A549 (cell line): ENCODE data around the gene JAKMIP1.

ENCODE experiments used
- CBX2 ChIP-seq: fragments of 200-600 bp; sonication (generic); IDR thresholded peaks from 2 replicates; pipeline ENCODE4 v1.6.1; 2016; ENCODE audit warnings: low read depth, mild to moderate bottlenecking, borderline replicate concordance
- CHD2 ChIP-seq: fragments of 150-350 bp; IDR thresholded peaks from 2 replicates; pipeline ENCODE4 v1.6.1; 2014; ENCODE audit warnings: low read length; ENCODE audit not compliant: partially characterized antibody
- CHD4 ChIP-seq: fragments of 200-600 bp; sonication (generic); IDR thresholded peaks from 2 replicates; pipeline ENCODE4 v1.6.1; 2016; ENCODE audit warnings: antibody characterized with exemption, mild to moderate bottlenecking, borderline replicate concordance
- HOXB13 ChIP-seq: fragments of 250-450 bp; sonication (Bioruptor Pico); IDR thresholded peaks from 2 replicates; pipeline ENCODE4 v1.5.0; 2020; ENCODE audit warnings: low read depth, mild to moderate bottlenecking, moderate library complexity
- KDM5A ChIP-seq: fragments of 200-600 bp; sonication (generic); IDR thresholded peaks from 2 replicates; pipeline ENCODE4 v1.6.1; 2016; ENCODE audit warnings: antibody characterized with exemption, mild to moderate bottlenecking
- MAZ ChIP-seq: fragments of 150-350 bp; IDR thresholded peaks from 2 replicates; pipeline ENCODE4 v1.6.1; 2014; ENCODE audit warnings: antibody characterized with exemption, low read depth, low read length, borderline replicate concordance
- POLR2A ChIP-seq: IDR thresholded peaks from 2 replicates; pipeline ENCODE4 v1.6.1; 2012; ENCODE audit warnings: mild to moderate bottlenecking, low read length
- RAD21 ChIP-seq, 2 experiments: fragments of >200 bp in 1 of 2; sonication (Bioruptor Twin) in 1 of 2; formaldehyde crosslinking in 1 of 2; IDR thresholded peaks in 1 of 2; conservative IDR thresholded peaks in 1 of 2; 2 replicates in 1 of 2; 3 replicates in 1 of 2; pipeline ENCODE4 v1.6.1; 2012 to 2018; ENCODE audit warnings: inconsistent platforms in 1 of 2
- RNF2 ChIP-seq: fragments of 200-600 bp; sonication (generic); IDR thresholded peaks from 2 replicates; pipeline ENCODE4 v1.6.1; 2016; ENCODE audit warnings: low read depth, mild to moderate bottlenecking, antibody characterized with exemption, moderate library complexity, borderline replicate concordance
- SMC3 ChIP-seq: fragments of >200 bp; sonication (Bioruptor Twin); formaldehyde crosslinking; IDR thresholded peaks from 3 replicates; pipeline ENCODE4 v1.6.1; 2018; ENCODE audit warnings: inconsistent platforms
- TF ChIP-seq, protein P1 (sequence below): IDR thresholded peaks from 2 replicates; pipeline ENCODE4 v1.6.1; 2012
- TF ChIP-seq, protein P2 (sequence below): fragments of >200 bp; sonication (Bioruptor Twin); formaldehyde crosslinking; IDR thresholded peaks from 3 replicates; pipeline ENCODE4 v1.5.1; 2016
- TF ChIP-seq, protein P3 (sequence below): fragments of 200-600 bp; sonication (generic); IDR thresholded peaks from 2 replicates; pipeline ENCODE4 v1.6.1; 2016; ENCODE audit warnings: antibody characterized with exemption, mild to moderate bottlenecking, moderate library complexity
- TF ChIP-seq, protein P4 (sequence below): IDR thresholded peaks from 2 replicates; pipeline ENCODE4 v1.6.1; 2012

DNA sequence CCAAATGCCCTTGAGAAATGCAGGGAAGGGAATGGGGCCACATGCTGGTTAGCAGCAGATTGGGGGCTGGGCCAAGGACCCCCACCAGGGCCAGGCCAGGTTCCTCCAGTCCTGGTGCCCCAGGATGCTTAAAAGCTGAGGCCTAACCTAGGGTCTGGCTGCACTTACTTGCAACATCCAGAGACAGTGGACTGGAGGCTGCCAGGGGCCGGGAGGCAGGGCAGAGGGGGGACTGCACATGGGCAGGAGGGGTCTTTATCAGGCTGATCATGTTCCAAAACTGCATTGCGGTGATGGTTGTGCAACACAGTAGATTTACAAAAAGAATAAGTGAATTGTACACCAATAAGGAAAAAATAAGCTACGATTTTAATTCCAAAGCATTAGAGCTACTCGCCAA is 145.3 kb downstream of the JAKMIP1 start:
- no peak for TF ChIP-seq CHD2
- no peak for TF ChIP-seq POLR2A
- no peak for TF ChIP-seq RNF2
- TF ChIP-seq, protein P1, sequence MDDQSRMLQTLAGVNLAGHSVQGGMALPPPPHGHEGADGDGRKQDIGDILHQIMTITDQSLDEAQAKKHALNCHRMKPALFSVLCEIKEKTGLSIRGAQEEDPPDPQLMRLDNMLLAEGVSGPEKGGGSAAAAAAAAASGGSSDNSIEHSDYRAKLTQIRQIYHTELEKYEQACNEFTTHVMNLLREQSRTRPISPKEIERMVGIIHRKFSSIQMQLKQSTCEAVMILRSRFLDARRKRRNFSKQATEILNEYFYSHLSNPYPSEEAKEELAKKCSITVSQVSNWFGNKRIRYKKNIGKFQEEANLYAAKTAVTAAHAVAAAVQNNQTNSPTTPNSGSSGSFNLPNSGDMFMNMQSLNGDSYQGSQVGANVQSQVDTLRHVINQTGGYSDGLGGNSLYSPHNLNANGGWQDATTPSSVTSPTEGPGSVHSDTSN = no peak
- no peak for TF ChIP-seq HOXB13 (CRISPR knock-in tag)
- no peak for TF ChIP-seq CBX2
- TF ChIP-seq KDM5A = no peak
- TF ChIP-seq, protein P2, sequence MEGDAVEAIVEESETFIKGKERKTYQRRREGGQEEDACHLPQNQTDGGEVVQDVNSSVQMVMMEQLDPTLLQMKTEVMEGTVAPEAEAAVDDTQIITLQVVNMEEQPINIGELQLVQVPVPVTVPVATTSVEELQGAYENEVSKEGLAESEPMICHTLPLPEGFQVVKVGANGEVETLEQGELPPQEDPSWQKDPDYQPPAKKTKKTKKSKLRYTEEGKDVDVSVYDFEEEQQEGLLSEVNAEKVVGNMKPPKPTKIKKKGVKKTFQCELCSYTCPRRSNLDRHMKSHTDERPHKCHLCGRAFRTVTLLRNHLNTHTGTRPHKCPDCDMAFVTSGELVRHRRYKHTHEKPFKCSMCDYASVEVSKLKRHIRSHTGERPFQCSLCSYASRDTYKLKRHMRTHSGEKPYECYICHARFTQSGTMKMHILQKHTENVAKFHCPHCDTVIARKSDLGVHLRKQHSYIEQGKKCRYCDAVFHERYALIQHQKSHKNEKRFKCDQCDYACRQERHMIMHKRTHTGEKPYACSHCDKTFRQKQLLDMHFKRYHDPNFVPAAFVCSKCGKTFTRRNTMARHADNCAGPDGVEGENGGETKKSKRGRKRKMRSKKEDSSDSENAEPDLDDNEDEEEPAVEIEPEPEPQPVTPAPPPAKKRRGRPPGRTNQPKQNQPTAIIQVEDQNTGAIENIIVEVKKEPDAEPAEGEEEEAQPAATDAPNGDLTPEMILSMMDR = no peak
- TF ChIP-seq SMC3 = no peak
- TF ChIP-seq, protein P3, sequence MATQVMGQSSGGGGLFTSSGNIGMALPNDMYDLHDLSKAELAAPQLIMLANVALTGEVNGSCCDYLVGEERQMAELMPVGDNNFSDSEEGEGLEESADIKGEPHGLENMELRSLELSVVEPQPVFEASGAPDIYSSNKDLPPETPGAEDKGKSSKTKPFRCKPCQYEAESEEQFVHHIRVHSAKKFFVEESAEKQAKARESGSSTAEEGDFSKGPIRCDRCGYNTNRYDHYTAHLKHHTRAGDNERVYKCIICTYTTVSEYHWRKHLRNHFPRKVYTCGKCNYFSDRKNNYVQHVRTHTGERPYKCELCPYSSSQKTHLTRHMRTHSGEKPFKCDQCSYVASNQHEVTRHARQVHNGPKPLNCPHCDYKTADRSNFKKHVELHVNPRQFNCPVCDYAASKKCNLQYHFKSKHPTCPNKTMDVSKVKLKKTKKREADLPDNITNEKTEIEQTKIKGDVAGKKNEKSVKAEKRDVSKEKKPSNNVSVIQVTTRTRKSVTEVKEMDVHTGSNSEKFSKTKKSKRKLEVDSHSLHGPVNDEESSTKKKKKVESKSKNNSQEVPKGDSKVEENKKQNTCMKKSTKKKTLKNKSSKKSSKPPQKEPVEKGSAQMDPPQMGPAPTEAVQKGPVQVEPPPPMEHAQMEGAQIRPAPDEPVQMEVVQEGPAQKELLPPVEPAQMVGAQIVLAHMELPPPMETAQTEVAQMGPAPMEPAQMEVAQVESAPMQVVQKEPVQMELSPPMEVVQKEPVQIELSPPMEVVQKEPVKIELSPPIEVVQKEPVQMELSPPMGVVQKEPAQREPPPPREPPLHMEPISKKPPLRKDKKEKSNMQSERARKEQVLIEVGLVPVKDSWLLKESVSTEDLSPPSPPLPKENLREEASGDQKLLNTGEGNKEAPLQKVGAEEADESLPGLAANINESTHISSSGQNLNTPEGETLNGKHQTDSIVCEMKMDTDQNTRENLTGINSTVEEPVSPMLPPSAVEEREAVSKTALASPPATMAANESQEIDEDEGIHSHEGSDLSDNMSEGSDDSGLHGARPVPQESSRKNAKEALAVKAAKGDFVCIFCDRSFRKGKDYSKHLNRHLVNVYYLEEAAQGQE = no peak
- TF ChIP-seq RAD21 (conservative IDR thresholded peaks at IDR 0.05 in 1 of 2, IDR thresholded peaks at IDR 0.05 in 1 of 2) = no peak
- no peak for TF ChIP-seq CHD4
- TF ChIP-seq, protein P4, sequence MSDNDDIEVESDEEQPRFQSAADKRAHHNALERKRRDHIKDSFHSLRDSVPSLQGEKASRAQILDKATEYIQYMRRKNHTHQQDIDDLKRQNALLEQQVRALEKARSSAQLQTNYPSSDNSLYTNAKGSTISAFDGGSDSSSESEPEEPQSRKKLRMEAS = no peak
- no peak for TF ChIP-seq MAZ
